ENCODE measurements around the gene DPP10. TPM values are rescaled to one million over a fixed set of nuclear protein-coding genes. Genes with fewer than 3 reads are reported as not detected.

DPP10 gene
- total RNA-seq, 4 donors from 2014 or later: 1.9 to 4.6 (median 3.9) TPM

GRCh38 chr2:115733190-115733775, 1290.8 kb downstream of the DPP10 start:
- WGBS, 2 donors (ENCODE audit: low coverage in 1 of 2): 50 to 55% methylated on average over 3 of the region's 3 CpGs
- no peak for ATAC-seq
- Histone ChIP-seq H3K9me3 (no peaks in the 10 kb centered on the region), H3K27me3 (no peaks in the 10 kb centered on the region), H3K27ac (no peak overlapping the region), H3K4me1 (no peaks in the 10 kb centered on the region), H3K4me3 (no peak overlapping the region), H3K36me3 (no peaks in the 10 kb centered on the region)
- TF ChIP-seq EP300 (IDR thresholded peaks at IDR 0.05) (no peak), POLR2AphosphoS5 (IDR thresholded peaks at IDR 0.05) (no peak), CTCF (IDR thresholded peaks at IDR 0.05) (no peak)

- H3K4me3 ChIP-seq: no peak overlapping the region
- H3K36me3 ChIP-seq: no peaks in the 10 kb centered on the region
- H3K9me3 ChIP-seq: no peaks in the 10 kb centered on the region
- H3K27ac ChIP-seq: no peak overlapping the region
- no peaks in the 10 kb centered on the region for H3K4me1 ChIP-seq
- no peaks in the 10 kb centered on the region for H3K27me3 ChIP-seq
- no peak for ATAC-seq
- WGBS, 2 donors (ENCODE audit: low coverage in 1 of 2): 82% methylated on average over 5 of the region's 5 CpGs; no CpG with 5 or more reads in 1 of the 2 donors
- no peak for TF ChIP-seq CTCF (IDR thresholded peaks at IDR 0.05)
- TF ChIP-seq POLR2A (IDR thresholded peaks at IDR 0.05): no peak
- no peak for TF ChIP-seq EP300 (IDR thresholded peaks at IDR 0.05)
- TF ChIP-seq POLR2AphosphoS5 (IDR thresholded peaks at IDR 0.05): no peak
Measured at GRCh38 chr2:115738111-115738510, 1295.7 kb downstream of the DPP10 start.

- H3K27me3 ChIP-seq: no peaks in the 10 kb centered on the region
- no peak overlapping the region for H3K4me3 ChIP-seq
- H3K4me1 ChIP-seq: no peaks in the 10 kb centered on the region
- no peak for TF ChIP-seq POLR2A (IDR thresholded peaks at IDR 0.05)
- TF ChIP-seq POLR2AphosphoS5 (IDR thresholded peaks at IDR 0.05): no peak
- TF ChIP-seq EP300 (IDR thresholded peaks at IDR 0.05): no peak
- no peak for TF ChIP-seq CTCF (IDR thresholded peaks at IDR 0.05)
- 89 to 94% methylated on average over 4 of the region's 4 CpGs for WGBS, 2 donors (ENCODE audit: low coverage in 1 of 2)
- H3K9me3 ChIP-seq: no peaks in the 10 kb centered on the region
- no peaks in the 10 kb centered on the region for H3K36me3 ChIP-seq
- no peak overlapping the region for H3K27ac ChIP-seq
- no peak for ATAC-seq
Measured at GRCh38 chr2:115739574-115739973, 1297.1 kb downstream of the DPP10 start.

GRCh38 chr2:115746151-115746550, 1303.7 kb downstream of the DPP10 start:
- Histone ChIP-seq H3K27ac (no peak overlapping the region), H3K4me3 (no peak overlapping the region), H3K9me3 (no peaks in the 10 kb centered on the region), H3K4me1 (no peaks in the 10 kb centered on the region), H3K36me3 (no peaks in the 10 kb centered on the region), H3K27me3 (no peaks in the 10 kb centered on the region)
- TF ChIP-seq EP300 (IDR thresholded peaks at IDR 0.05): no peak
- TF ChIP-seq CTCF (IDR thresholded peaks at IDR 0.05): no peak
- TF ChIP-seq POLR2A (IDR thresholded peaks at IDR 0.05): no peak
- TF ChIP-seq POLR2AphosphoS5 (IDR thresholded peaks at IDR 0.05): no peak
- whole genome bisulfite sequencing, 2 donors (ENCODE audit: low coverage in 1 of 2): 67 to 86% methylated on average over 1 of the region's 1 CpG
- ATAC-seq: no peak

- TF ChIP-seq CTCF (IDR thresholded peaks at IDR 0.05): no peak
- TF ChIP-seq EP300 (IDR thresholded peaks at IDR 0.05): no peak
- no peak for TF ChIP-seq POLR2A (IDR thresholded peaks at IDR 0.05)
- no peak for TF ChIP-seq POLR2AphosphoS5 (IDR thresholded peaks at IDR 0.05)
- H3K9me3 ChIP-seq: no peaks in the 10 kb centered on the region
- H3K27ac ChIP-seq: no peak overlapping the region
- WGBS, 2 donors (ENCODE audit: low coverage in 1 of 2): 72 to 80% methylated on average over 3 to 4 of the region's 4 CpGs
- H3K4me3 ChIP-seq: no peak overlapping the region
- no peaks in the 10 kb centered on the region for H3K36me3 ChIP-seq
- no peaks in the 10 kb centered on the region for H3K4me1 ChIP-seq
- no peak for ATAC-seq
- H3K27me3 ChIP-seq: no peaks in the 10 kb centered on the region
Measured at GRCh38 chr2:115757286-115757685, 1314.8 kb downstream of the DPP10 start.
